ENCODE measurements around the gene USP33. TPM values are rescaled to one million over a fixed set of nuclear protein-coding genes. Genes with fewer than 3 reads are reported as not detected.

Gene USP33
- total RNA-seq = 100 to 1,000 TPM in 1 of 4 donors, 10 to 100 TPM in 3; 87.9 to 108 (median 88.7) TPM

DNA sequence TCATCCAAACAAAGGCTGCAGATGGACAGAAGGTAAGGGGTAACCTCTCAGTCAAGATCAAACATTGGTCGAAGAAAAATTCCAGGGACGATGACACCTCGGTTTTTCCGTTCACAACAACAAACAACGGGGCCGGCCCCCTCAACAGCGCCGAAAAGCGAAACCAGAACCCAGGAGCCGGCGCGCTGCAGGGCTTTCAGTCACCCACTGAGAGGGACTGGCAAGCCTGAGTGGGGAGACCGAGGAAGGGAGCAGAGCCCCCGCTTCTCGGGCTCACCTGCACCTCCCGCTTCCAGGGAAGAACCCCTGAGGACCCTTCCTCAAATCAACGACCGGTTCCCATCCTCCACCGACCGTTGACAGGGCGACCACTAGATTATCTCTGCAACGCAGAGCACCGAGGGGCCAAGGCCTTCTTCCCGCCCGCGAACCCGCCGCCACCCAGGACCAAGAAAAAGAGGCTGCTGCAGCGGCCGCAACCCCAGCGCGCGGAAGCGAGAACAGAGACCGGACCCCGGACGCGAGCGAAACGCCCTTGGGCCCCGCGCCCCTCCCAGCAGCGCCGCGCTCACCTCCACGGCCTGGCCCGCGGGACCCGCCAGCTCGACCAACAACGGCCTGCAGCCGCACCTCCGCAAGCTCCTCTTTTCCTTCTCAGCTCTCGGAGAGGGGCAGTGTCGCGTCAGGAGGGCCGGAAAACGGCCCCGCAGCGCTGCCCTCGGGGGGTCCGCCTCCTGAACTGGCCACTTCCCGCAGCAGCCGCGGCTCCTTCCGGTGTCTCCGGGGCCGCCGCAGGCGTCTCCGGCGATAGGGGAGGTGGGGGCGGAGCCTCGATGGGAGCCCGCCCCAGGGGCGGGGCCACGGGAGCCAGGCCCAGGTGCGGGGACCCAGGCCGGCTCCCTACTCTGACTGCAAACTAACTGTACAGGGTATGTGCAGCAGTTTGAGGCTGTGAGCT lies at the start of gene USP33:
USP33 (minus strand) TSS at position 782 of the 958 bp plus-strand sequence. CDS start 18,155 bp downstream, outside the sequence.
- H3K36me3 ChIP-seq = no peaks in the 10 kb centered on the region
- DNase-seq (ENCODE audit: low spot score in 2 of 2) = peak; percentile 73 to 80
- TF ChIP-seq, protein P1, sequence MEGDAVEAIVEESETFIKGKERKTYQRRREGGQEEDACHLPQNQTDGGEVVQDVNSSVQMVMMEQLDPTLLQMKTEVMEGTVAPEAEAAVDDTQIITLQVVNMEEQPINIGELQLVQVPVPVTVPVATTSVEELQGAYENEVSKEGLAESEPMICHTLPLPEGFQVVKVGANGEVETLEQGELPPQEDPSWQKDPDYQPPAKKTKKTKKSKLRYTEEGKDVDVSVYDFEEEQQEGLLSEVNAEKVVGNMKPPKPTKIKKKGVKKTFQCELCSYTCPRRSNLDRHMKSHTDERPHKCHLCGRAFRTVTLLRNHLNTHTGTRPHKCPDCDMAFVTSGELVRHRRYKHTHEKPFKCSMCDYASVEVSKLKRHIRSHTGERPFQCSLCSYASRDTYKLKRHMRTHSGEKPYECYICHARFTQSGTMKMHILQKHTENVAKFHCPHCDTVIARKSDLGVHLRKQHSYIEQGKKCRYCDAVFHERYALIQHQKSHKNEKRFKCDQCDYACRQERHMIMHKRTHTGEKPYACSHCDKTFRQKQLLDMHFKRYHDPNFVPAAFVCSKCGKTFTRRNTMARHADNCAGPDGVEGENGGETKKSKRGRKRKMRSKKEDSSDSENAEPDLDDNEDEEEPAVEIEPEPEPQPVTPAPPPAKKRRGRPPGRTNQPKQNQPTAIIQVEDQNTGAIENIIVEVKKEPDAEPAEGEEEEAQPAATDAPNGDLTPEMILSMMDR (IDR thresholded peaks at IDR 0.05) = no peak
- peak; percentile 17 to 93 for TF ChIP-seq EP300 (IDR thresholded peaks at IDR 0.05)
- peak; percentile 75 to 90 for TF ChIP-seq POLR2A (IDR thresholded peaks at IDR 0.05)
- H3K4me1 ChIP-seq = peaks cover 3 to 41% (median 15%) of the 10 kb centered on the region in 4 donors
- 0 to 1% methylated on average over 51 to 55 of the region's 79 CpGs for WGBS, 2 donors
- no peaks in the 10 kb centered on the region for H3K27me3 ChIP-seq
- peak within 1 kb of the TSS; percentile 91 to 100 (median 99) for H3K4me3 ChIP-seq
- no peaks in the 10 kb centered on the region for H3K9me3 ChIP-seq
- H3K27ac ChIP-seq = peak within 1 kb of the TSS; percentile 73 to 96 (median 90)

DNA sequence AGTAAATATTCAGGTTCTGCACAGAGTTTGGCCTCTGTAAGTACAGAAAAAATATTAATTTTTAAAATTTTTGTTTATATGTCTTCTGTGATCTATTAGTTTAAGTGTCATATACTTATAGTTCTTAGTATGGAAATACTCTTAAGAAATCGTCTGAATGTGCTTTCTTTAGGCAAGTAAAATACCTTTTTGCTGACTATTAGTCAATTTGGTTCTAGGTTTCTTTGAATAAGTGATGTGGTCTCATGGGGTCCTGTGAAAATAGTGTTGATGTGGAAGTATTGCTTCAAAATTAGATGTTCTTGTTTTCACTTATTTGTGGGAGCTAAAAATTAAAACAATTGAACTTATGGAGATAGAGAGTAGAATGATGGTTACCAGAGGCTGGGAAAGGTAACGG lies 43.7 kb upstream of the USP33 start:
- no peak for DNase-seq (ENCODE audit: low spot score in 2 of 2)
- TF ChIP-seq, protein P1 (IDR thresholded peaks at IDR 0.05) = no peak
- TF ChIP-seq EP300 (IDR thresholded peaks at IDR 0.05) = no peak
- no peak for TF ChIP-seq POLR2A (IDR thresholded peaks at IDR 0.05)
- H3K36me3 ChIP-seq = peaks cover 0 to 63% (median 5%) of the 10 kb centered on the region in 3 donors
- H3K27me3 ChIP-seq = no peaks in the 10 kb centered on the region
- WGBS, 2 donors = 50 to 73% methylated on average over 2 of the region's 2 CpGs
- H3K27ac ChIP-seq = no peak overlapping the region
- H3K4me1 ChIP-seq = peaks cover 0 to 9% (median 0%) of the 10 kb centered on the region in 4 donors
- H3K4me3 ChIP-seq = no peak overlapping the region
- H3K9me3 ChIP-seq = no peaks in the 10 kb centered on the region

DNA sequence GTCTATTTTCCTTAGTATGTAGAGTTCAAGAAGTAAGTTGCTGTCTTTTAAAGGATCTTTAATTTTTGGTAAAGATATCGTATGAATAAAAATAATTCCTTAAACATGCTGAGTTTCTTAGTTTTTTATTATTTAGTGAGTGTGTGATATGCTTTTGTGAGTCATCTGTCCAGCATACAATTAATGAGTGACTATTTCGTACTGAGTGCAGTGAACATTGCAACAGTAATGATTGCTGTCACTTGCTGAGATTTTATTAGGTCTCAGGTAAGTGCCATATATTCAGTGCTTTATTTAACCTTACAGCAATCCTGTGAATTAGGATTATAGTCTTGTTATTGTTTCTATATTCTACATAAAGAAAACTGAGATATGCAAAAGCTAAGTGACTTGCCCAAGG lies 42.4 kb upstream of the USP33 start:
- 96 to 97% methylated on average over 2 of the region's 2 CpGs for WGBS, 2 donors
- DNase-seq (ENCODE audit: low spot score in 2 of 2) = no peak
- no peak for TF ChIP-seq EP300 (IDR thresholded peaks at IDR 0.05)
- TF ChIP-seq, protein P1 (IDR thresholded peaks at IDR 0.05) = no peak
- no peak for TF ChIP-seq POLR2A (IDR thresholded peaks at IDR 0.05)
- Histone ChIP-seq H3K36me3 (peaks cover 0 to 52% (median 0%) of the 10 kb centered on the region in 3 donors), H3K27me3 (no peaks in the 10 kb centered on the region), H3K4me3 (no peak overlapping the region), H3K4me1 (peaks cover 0 to 10% (median 0%) of the 10 kb centered on the region in 4 donors), H3K9me3 (no peaks in the 10 kb centered on the region), H3K27ac (no peak overlapping the region)

DNA sequence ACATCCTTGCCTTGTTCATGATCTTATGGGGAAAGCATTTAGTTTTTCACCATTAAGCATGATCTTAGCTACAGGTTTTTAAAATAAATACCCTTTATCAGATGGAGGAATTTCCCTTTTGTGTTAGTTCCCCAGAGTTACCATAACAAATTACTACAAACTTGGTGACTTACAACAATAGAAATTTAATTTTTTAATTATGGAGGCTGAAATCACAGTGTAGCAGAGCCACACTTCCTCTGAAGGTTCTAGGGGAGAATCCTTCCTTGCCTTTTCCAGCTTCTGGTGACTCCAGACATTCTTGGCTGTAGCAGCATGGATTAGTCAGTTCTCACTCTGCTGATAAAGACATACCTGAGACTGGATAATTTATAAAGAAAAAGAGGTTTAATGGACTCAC lies 38.3 kb upstream of the USP33 start:
- no peak overlapping the region for H3K4me3 ChIP-seq
- DNase-seq (ENCODE audit: low spot score in 2 of 2) = no peak
- no peaks in the 10 kb centered on the region for H3K27me3 ChIP-seq
- peaks cover 0 to 21% (median 0%) of the 10 kb centered on the region in 3 donors for H3K36me3 ChIP-seq
- H3K9me3 ChIP-seq = no peaks in the 10 kb centered on the region
- TF ChIP-seq, protein P1 (IDR thresholded peaks at IDR 0.05) = no peak
- no peak for TF ChIP-seq POLR2A (IDR thresholded peaks at IDR 0.05)
- H3K4me1 ChIP-seq = peaks cover 0 to 17% (median 0%) of the 10 kb centered on the region in 4 donors
- H3K27ac ChIP-seq = peak overlapping the region in 1 of 4 donors; percentile 8
